Suprapubic skin (tissue), 3 donors: ENCODE results near the gene SMYD3.

Source experiments
- POLR2A ChIP-seq, 2 donors: fragments of 450-650 bp; IDR thresholded peaks; one replicate each; pipeline ENCODE4 v1.6.1; 2017; ENCODE audit warnings: antibody characterized with exemption in 2 of 2, mild to moderate bottlenecking in 2 of 2, moderate library complexity in 2 of 2
- TF ChIP-seq, protein P1 (sequence below), 2 donors: fragments of 200-600 bp in 1 of 2; fragments of 450-650 bp in 1 of 2; sonication (generic) in 1 of 2; IDR thresholded peaks; one replicate each; pipeline ENCODE4 v1.5.1; 2016 to 2019; ENCODE audit warnings: antibody characterized with exemption in 2 of 2, mild to moderate bottlenecking in 1 of 2, moderate library complexity in 1 of 2

DNA sequence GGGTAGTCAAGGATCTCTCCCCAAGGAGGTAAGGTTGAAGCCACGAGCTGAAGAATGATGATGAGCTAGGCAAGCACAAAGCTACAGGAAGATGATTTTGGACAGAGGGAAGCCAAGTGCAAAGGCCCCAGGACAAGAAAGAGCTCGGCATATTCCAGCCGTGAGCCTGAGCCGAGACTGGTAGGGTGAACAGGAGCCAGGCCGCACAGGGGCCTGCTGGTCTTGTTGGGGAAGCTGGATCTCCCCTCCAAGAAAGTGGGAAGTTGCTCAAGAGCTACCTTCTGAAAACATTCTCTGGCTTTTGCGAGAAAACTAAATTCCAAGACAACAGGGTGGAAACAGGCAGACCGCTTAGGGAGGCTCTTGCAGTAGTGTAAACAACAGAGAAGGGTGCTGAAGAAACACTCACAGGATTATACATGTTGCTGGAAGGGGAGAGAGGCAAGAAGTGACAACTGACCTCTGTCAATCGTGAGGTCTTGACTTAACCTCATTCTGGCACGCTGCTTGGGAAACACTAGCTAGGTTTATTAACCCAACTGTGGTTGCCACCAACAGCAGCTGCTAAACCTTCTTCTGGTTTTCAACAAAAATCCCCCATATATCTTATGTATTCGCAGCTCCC is 625.2 kb downstream of the SMYD3 start:
- TF ChIP-seq, protein P1, sequence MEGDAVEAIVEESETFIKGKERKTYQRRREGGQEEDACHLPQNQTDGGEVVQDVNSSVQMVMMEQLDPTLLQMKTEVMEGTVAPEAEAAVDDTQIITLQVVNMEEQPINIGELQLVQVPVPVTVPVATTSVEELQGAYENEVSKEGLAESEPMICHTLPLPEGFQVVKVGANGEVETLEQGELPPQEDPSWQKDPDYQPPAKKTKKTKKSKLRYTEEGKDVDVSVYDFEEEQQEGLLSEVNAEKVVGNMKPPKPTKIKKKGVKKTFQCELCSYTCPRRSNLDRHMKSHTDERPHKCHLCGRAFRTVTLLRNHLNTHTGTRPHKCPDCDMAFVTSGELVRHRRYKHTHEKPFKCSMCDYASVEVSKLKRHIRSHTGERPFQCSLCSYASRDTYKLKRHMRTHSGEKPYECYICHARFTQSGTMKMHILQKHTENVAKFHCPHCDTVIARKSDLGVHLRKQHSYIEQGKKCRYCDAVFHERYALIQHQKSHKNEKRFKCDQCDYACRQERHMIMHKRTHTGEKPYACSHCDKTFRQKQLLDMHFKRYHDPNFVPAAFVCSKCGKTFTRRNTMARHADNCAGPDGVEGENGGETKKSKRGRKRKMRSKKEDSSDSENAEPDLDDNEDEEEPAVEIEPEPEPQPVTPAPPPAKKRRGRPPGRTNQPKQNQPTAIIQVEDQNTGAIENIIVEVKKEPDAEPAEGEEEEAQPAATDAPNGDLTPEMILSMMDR (IDR thresholded peaks at IDR 0.05): no peak
- no peak for TF ChIP-seq POLR2A (IDR thresholded peaks at IDR 0.05)
